ENCODE data around the gene SHANK1.

The SHANK1 gene

GRCh38 chr19:50659318-50660087 is 60.1 kb downstream of the SHANK1 start:
- no peak for DNase-seq (ENCODE audit: low read depth)

DNA sequence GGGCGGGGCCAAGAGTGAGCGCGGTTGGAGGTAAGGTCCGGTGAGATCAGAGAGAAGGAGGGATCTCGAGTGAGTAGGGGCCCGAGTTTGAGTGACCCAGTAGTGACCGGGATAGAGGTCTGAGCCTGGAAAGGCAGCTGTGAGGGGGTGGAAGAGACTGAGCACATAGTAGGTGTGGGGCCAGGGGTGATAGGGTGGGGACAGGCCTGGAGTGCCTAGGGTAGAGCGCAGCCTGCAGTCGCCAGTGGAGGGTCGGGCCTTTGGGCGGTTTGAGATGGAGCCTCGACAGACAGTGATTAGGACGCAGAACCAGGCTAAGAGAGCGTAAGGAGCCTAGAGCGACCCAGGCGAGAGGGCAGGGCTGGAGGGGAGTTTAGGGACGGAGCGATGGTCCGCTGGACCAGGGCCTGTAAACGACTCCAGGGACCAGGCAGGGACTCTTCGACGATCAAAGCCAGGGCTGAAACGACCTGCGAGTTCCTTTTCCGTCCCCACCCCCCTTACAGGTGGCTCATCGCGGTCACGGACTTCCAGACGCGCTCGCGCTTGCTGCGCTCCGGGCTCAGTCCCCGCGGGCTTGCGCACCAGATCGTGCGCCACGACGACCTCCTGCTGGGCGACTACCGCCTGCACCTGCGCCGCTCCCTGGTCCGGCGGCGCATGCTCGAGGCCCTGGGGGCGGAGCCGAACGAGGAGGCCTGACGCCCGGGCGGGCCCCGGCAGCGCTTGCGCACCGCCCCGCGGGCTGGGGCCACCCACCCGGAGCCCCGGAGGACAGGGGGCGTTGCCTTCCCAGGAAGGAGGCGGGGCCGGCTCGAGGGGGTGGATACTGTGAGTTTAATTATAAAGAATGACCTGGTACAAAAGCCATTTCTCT is 60.9 kb downstream of the SHANK1 start:
- DNase-seq (ENCODE audit: low read depth), result no peak

GRCh38 chr19:50657712-50658440 is 61.7 kb downstream of the SHANK1 start:
- peak; percentile 77 for DNase-seq (ENCODE audit: low read depth)

DNA sequence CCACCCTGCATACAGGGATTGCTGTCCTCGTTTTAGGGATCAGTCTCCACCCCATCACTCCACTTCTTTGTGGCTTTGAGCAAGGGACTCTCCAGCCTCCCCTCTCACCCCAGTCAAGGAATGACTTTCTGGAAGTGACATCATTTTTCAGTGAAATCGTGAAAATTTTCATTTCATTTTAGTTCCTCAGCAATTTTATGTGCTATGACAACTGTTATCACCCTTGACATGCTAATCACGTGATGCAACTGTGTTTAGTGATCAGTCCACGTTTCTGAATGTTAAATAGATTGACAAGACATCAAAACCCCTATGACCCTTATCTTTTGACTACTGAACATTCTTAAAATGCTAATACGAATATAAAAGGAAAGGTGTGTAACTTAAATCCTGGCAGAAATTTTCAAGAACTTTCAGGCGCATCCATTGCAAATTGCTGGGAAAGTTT is 62.4 kb downstream of the SHANK1 start:
- DNase-seq (ENCODE audit: low read depth), result no peak

DNA sequence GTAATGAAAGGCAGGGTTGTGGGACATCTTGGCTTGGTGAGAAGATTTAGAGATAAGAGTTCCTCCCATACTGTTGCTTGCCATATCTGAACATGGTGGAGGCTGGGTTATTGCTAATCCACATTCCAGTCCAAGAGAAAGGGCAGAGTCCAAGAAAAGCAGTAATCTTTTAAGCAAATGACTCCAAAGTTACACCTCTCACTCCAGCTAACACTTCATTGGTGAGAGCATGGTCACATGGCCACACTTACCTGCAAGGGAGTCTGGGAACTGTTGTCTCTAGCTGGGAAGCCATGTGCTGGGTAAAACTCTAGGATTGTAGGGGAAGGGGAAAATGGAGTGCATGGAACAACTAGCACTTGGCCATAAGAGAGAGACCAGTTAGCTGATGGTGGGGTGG is 64.7 kb downstream of the SHANK1 start:
- no peak for DNase-seq (ENCODE audit: low read depth)

GRCh38 chr19:50652722-50653121 is 66.9 kb downstream of the SHANK1 start:
- no peak for DNase-seq (ENCODE audit: low read depth)

GRCh38 chr19:50651174-50651573 is 68.4 kb downstream of the SHANK1 start:
- no peak for DNase-seq (ENCODE audit: low read depth)

DNA sequence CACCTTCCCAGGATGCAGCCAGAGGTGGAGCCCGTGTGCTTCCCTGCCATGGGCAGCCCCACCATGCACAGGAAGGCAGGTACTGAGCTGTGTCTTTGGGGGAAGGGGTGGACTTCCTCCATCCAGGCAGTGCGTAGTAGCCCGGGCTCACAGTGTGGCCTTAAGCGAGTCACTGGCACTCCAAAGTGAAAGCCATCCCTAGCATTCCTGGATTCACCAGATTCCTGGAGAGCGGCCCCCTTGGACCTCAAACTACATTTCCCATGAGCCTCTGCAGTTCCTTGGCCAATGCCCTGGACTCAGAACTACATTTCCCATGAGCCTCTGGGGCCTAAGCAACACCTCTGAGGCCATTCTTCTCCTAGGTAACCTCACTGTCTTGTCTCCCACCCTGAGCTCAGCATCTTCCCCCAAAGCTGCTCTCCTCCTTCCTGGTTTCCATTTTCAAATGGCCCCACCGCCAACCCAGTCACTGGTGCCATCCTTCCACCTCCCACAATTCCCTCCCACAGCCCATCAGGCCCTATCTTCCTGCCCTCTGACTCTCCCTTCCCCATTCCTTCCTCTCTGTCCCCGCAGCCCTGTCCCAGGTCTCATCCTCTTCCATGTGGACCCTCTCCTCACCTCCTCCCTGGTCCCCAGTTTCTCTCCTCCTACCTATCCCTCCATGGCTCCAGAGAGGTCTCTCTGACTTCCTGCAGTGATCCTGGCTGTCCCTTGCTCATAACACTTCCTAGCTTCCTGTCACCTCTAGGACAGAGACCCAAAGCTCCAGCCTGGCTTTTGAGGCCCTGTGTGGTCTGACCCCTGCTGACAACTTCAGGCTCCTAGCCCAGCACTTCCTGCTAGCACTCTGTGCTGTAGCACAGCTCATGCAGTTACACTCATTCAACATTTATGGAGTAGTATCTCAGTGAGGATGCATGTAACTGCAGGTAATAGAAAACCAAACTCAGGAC is 69.9 kb downstream of the SHANK1 start, which contains the start of gene C19orf81:
Gene C19orf81 (plus strand): TSS at position 13 of the 959 bp plus-strand sequence. CDS start 0 bp downstream, at position 13.
- no peak for DNase-seq (ENCODE audit: low read depth)

GRCh38 chr19:50648659-50649058 is 70.9 kb downstream of the SHANK1 start:
- DNase-seq (ENCODE audit: low read depth), result no peak

GRCh38 chr19:50647879-50648615 is 71.6 kb downstream of the SHANK1 start:
- no peak for DNase-seq (ENCODE audit: low read depth)

GRCh38 chr19:50646074-50646807 is 73.4 kb downstream of the SHANK1 start:
- peak; percentile 20 for DNase-seq (ENCODE audit: low read depth)

GRCh38 chr19:50645107-50645506 is 74.5 kb downstream of the SHANK1 start:
- no peak for DNase-seq (ENCODE audit: low read depth)

GRCh38 chr19:50644315-50644915 is 75.2 kb downstream of the SHANK1 start:
- DNase-seq (ENCODE audit: low read depth), result no peak

DNA sequence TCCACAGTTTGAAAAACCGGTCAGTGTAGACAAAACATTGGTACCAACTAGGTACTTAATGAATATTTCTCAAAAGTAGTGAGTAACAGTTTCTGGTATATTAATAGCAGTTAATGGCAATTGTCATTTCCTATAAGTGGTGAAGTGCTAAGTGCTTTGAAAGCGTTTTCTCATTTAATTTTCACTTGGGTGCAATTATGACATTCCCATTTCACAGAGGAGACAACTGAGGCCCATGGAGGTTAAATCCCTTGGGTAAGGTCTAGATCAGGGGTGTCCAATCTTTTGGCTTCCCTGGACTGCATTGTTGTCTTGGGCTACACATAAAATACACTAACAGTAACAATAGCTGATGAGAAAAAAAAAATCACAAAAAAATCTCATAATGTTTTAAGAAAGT is 79.2 kb downstream of the SHANK1 start:
- DNase-seq (ENCODE audit: low read depth), result no peak

DNA sequence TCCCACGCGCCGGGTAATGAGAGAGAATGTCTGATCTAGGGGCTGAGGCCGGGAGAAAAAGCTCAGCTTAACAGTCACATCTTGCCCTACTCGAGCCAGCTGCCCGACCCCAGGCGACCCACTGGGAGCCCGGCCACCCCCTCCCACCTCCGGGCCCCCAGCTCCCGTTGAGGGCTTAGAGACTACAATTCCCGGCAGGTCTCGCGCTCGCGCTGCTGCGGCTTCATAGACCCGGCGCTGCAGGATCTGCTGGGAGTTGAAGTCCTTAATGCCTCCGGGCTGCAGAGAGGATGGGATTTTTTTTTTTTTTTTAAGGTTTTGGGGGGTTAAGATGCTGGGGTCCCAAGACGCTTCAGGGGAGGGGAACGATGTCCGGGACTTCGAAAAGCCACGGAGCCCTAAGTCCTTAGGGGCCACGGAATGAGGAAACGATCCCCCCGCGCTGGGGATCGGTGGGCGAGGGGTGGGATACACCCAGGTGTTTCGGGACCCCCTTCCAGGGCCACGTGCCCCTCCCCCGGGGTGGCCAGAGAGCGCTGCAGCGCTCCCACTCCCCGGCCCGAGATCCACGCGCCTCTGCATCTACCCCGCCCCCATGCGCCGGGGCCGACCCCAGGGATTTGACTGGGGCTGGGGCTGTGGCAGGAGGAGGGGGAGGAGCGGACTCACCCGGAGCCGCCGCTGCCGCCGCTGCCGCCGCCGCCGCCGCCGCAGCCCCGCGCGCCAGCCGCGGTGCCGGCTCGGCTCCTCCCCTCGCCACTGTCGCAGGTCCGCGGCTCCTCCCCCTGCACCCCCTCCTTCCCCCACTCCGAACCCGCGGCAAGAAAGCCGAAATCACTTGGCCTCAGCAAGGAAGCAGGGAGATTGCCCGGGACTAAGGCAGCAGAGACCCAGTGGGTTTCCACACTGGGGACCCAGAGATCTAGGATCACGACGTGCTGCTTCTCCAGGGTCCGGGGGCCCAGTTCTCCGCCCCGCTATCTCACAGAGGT is 80.2 kb downstream of the SHANK1 start, which contains the start of gene SYT3:
Gene SYT3 (minus strand): TSS at position 761 of the 992 bp plus-strand sequence. CDS start 2,470 bp downstream, outside the sequence.
- no peak for DNase-seq (ENCODE audit: low read depth)

GRCh38 chr19:50638600-50638999 is 81.0 kb downstream of the SHANK1 start:
- DNase-seq (ENCODE audit: low read depth), result no peak

DNA sequence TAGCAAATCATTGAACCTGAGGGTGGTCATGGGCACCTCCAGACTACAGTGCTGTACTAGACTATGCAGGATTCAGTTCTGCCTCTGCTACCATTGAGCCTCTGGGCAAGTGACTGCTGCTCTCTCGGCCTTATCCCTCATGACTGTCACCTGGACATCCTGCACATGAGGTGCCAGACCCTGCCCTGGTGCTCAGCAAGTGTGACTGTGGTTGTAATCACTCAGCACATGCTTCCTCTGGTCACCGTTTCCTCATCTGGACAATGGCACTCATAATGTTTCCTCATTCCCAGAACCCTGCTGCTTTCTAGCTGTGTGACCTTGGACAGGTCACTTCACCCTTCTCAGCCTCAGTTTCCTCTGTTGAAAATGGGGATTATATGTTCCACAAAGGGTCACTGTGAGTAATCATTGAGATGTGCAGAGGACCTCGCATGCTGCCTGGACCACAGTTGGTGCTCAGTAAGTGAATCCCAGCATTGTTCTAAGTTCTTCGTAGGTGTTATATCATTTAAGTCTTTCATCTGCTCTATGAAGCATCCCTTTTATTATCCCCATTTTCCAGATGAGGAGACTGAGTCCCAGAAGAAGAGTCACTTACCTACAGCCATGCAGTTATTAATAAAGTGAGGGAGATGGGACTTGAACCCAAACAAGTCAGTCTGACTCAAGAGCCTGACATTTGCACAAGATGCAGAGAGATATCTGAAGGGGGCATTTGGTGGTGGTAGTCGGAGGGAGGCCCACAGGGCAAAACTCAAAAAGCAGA is 83.1 kb downstream of the SHANK1 start:
- DNase-seq (ENCODE audit: low read depth), result no peak

Data from GM04504 (cell line).